ENCODE measurements around the gene NAV1.
"Not testable (repeated sequence)": the region's sequence is repeated elsewhere in the genome, so short reads cannot be mapped to it uniquely, and the experiment has no call there.

NAV1 gene

GRCh38 chr1:201573923-201574322 is 35.0 kb downstream of the NAV1 start:
- no peak for DNase-seq (ENCODE audit: low read depth, low spot score)
- Histone ChIP-seq H3K27ac (ENCODE audit: low read length) (no peak overlapping the region), H3K27me3 (ENCODE audit: control insufficient read depth, insufficient read depth, low read length) (no peaks in the 10 kb centered on the region), H3K36me3 (ENCODE audit: control insufficient read depth, insufficient read depth, low read length) (no peaks in the 10 kb centered on the region), H3K4me3 (ENCODE audit: low read length) (no peak overlapping the region), H3K9me3 (ENCODE audit: control insufficient read depth, insufficient read depth, low read length) (no peaks in the 10 kb centered on the region), H3K4me1 (ENCODE audit: control insufficient read depth, insufficient read depth, low read length) (no peaks in the 10 kb centered on the region)
- no CpG with 5 or more reads among the region's 6 CpGs for whole genome bisulfite sequencing (ENCODE audit: insufficient coverage, insufficient read length)

GRCh38 chr1:201575912-201576311 is 37.0 kb downstream of the NAV1 start:
- H3K4me1 ChIP-seq (ENCODE audit: control insufficient read depth, insufficient read depth, low read length), result no peaks in the 10 kb centered on the region
- no peaks in the 10 kb centered on the region for H3K36me3 ChIP-seq (ENCODE audit: control insufficient read depth, insufficient read depth, low read length)
- no peak for DNase-seq (ENCODE audit: low read depth, low spot score)
- no peak overlapping the region for H3K27ac ChIP-seq (ENCODE audit: low read length)
- H3K9me3 ChIP-seq (ENCODE audit: control insufficient read depth, insufficient read depth, low read length), result no peaks in the 10 kb centered on the region
- H3K27me3 ChIP-seq (ENCODE audit: control insufficient read depth, insufficient read depth, low read length), result no peaks in the 10 kb centered on the region
- H3K4me3 ChIP-seq (ENCODE audit: low read length), result no peak overlapping the region
- no CpG with 5 or more reads among the region's 3 CpGs for WGBS (ENCODE audit: insufficient coverage, insufficient read length)

DNA sequence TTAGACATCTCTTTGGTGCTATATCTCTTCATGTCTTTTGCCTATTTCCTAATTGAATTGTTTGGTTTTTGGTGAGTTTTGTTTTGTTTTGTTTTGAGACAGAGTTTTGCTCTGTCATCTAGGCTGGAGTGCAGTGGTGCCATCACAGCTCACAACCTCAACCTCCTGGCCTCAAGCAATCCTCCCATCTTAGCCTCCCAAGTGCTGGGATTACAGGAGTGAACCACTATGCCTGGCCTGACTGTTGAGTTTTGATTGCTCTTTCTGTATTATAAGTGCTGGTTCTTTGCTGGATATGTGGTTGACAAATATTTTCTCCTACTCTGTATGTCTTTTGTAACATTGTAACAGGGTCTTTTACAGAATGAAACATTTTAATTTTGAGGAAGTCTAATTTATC is 38.0 kb downstream of the NAV1 start:
- Histone ChIP-seq H3K27me3 (ENCODE audit: control insufficient read depth, insufficient read depth, low read length) (no peaks in the 10 kb centered on the region), H3K9me3 (ENCODE audit: control insufficient read depth, insufficient read depth, low read length) (no peaks in the 10 kb centered on the region)

GRCh38 chr1:201578008-201578888 is 39.3 kb downstream of the NAV1 start:
- DNase-seq (ENCODE audit: low read depth, low spot score), result no peak
- no peak overlapping the region for H3K27ac ChIP-seq (ENCODE audit: low read length)
- no CpG with 5 or more reads among the region's 5 CpGs for WGBS (ENCODE audit: insufficient coverage, insufficient read length)
- H3K4me3 ChIP-seq (ENCODE audit: low read length), result no peak overlapping the region
- no peaks in the 10 kb centered on the region for H3K9me3 ChIP-seq (ENCODE audit: control insufficient read depth, insufficient read depth, low read length)
- no peaks in the 10 kb centered on the region for H3K27me3 ChIP-seq (ENCODE audit: control insufficient read depth, insufficient read depth, low read length)
- no peaks in the 10 kb centered on the region for H3K36me3 ChIP-seq (ENCODE audit: control insufficient read depth, insufficient read depth, low read length)
- 0 out of 2 replicates have a peak, but pooled peaks cover 1% of the 10 kb centered on the region for H3K4me1 ChIP-seq (ENCODE audit: control insufficient read depth, insufficient read depth, low read length)

More for the DNA sequence above, 38.0 kb downstream of the NAV1 start:
- DNase-seq (ENCODE audit: low read depth, low spot score), result no peak
- Histone ChIP-seq H3K4me3 (ENCODE audit: low read length) (no peak overlapping the region), H3K27ac (ENCODE audit: low read length) (no peak overlapping the region), H3K36me3 (ENCODE audit: control insufficient read depth, insufficient read depth, low read length) (no peaks in the 10 kb centered on the region), H3K4me1 (ENCODE audit: control insufficient read depth, insufficient read depth, low read length) (no peaks in the 10 kb centered on the region)

DNA sequence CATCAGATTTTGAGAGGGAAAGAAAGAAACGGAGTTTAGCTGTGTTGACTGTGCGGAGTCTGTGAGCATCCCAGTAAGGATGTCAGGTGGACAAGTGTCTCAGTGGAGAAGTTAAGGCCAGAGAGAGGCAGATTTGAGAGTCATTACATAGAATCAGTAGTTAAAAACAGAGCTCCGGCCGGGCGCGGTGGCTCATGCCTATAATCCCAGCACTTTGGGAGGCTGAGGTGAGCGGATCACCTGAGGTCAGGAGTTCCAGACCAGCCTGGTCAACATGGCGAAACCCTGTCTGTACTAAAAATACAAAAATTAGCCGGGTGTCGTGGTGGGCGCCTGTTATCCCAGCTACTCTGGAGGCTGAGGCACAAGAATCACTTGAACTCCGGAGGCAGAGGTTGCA is 42.4 kb downstream of the NAV1 start:
- H3K4me1 ChIP-seq (ENCODE audit: control insufficient read depth, insufficient read depth, low read length); H3K27ac ChIP-seq (ENCODE audit: low read length); H3K4me3 ChIP-seq (ENCODE audit: low read length); H3K27me3 ChIP-seq (ENCODE audit: control insufficient read depth, insufficient read depth, low read length); H3K36me3 ChIP-seq (ENCODE audit: control insufficient read depth, insufficient read depth, low read length); H3K9me3 ChIP-seq (ENCODE audit: control insufficient read depth, insufficient read depth, low read length); DNase-seq (ENCODE audit: low read depth, low spot score): not testable (repeated sequence)
- WGBS (ENCODE audit: insufficient coverage, insufficient read length), result no CpG with 5 or more reads among the region's 12 CpGs

- no peaks in the 10 kb centered on the region for H3K9me3 ChIP-seq (ENCODE audit: control insufficient read depth, insufficient read depth, low read length)
- DNase-seq (ENCODE audit: low read depth, low spot score), result no peak
- no CpG with 5 or more reads among the region's 14 CpGs for WGBS (ENCODE audit: insufficient coverage, insufficient read length)
- no peaks in the 10 kb centered on the region for H3K36me3 ChIP-seq (ENCODE audit: control insufficient read depth, insufficient read depth, low read length)
- no peaks in the 10 kb centered on the region for H3K27me3 ChIP-seq (ENCODE audit: control insufficient read depth, insufficient read depth, low read length)
- no peak overlapping the region for H3K4me3 ChIP-seq (ENCODE audit: low read length)
- H3K4me1 ChIP-seq (ENCODE audit: control insufficient read depth, insufficient read depth, low read length), result 0 out of 2 replicates have a peak, but pooled peaks cover 1% of the 10 kb centered on the region
- H3K27ac ChIP-seq (ENCODE audit: low read length), result no peak overlapping the region
Measured at GRCh38 chr1:201582705-201583442, 43.9 kb downstream of the NAV1 start.

GRCh38 chr1:201583663-201584062 is 44.7 kb downstream of the NAV1 start:
- Histone ChIP-seq H3K27ac (ENCODE audit: low read length) (no peak overlapping the region), H3K9me3 (ENCODE audit: control insufficient read depth, insufficient read depth, low read length) (no peaks in the 10 kb centered on the region), H3K36me3 (ENCODE audit: control insufficient read depth, insufficient read depth, low read length) (no peaks in the 10 kb centered on the region), H3K4me1 (ENCODE audit: control insufficient read depth, insufficient read depth, low read length) (0 out of 2 replicates have a peak, but pooled peaks cover 1% of the 10 kb centered on the region), H3K4me3 (ENCODE audit: low read length) (no peak overlapping the region), H3K27me3 (ENCODE audit: control insufficient read depth, insufficient read depth, low read length) (no peaks in the 10 kb centered on the region)
- no peak for DNase-seq (ENCODE audit: low read depth, low spot score)
- no CpG with 5 or more reads among the region's 3 CpGs for WGBS (ENCODE audit: insufficient coverage, insufficient read length)

GRCh38 chr1:201584471-201585092 is 45.7 kb downstream of the NAV1 start:
- H3K27ac ChIP-seq (ENCODE audit: low read length), result no peak overlapping the region
- no CpG with 5 or more reads among the region's 6 CpGs for WGBS (ENCODE audit: insufficient coverage, insufficient read length)
- no peaks in the 10 kb centered on the region for H3K27me3 ChIP-seq (ENCODE audit: control insufficient read depth, insufficient read depth, low read length)
- no peaks in the 10 kb centered on the region for H3K36me3 ChIP-seq (ENCODE audit: control insufficient read depth, insufficient read depth, low read length)
- H3K4me3 ChIP-seq (ENCODE audit: low read length), result no peak overlapping the region
- H3K9me3 ChIP-seq (ENCODE audit: control insufficient read depth, insufficient read depth, low read length), result no peaks in the 10 kb centered on the region
- DNase-seq (ENCODE audit: low read depth, low spot score), result no peak
- H3K4me1 ChIP-seq (ENCODE audit: control insufficient read depth, insufficient read depth, low read length), result 0 out of 2 replicates have a peak, but pooled peaks cover 1% of the 10 kb centered on the region

- H3K27me3 ChIP-seq (ENCODE audit: control insufficient read depth, insufficient read depth, low read length), result no peaks in the 10 kb centered on the region
- no peaks in the 10 kb centered on the region for H3K9me3 ChIP-seq (ENCODE audit: control insufficient read depth, insufficient read depth, low read length)
- H3K4me1 ChIP-seq (ENCODE audit: control insufficient read depth, insufficient read depth, low read length), result 0 out of 2 replicates have a peak, but pooled peaks cover 1% of the 10 kb centered on the region
- H3K27ac ChIP-seq (ENCODE audit: low read length), result no peak overlapping the region
- H3K4me3 ChIP-seq (ENCODE audit: low read length), result no peak overlapping the region
- no CpG with 5 or more reads among the region's 3 CpGs for WGBS (ENCODE audit: insufficient coverage, insufficient read length)
- no peaks in the 10 kb centered on the region for H3K36me3 ChIP-seq (ENCODE audit: control insufficient read depth, insufficient read depth, low read length)
- DNase-seq (ENCODE audit: low read depth, low spot score), result no peak
Measured at GRCh38 chr1:201585093-201585483, 46.2 kb downstream of the NAV1 start.

DNA sequence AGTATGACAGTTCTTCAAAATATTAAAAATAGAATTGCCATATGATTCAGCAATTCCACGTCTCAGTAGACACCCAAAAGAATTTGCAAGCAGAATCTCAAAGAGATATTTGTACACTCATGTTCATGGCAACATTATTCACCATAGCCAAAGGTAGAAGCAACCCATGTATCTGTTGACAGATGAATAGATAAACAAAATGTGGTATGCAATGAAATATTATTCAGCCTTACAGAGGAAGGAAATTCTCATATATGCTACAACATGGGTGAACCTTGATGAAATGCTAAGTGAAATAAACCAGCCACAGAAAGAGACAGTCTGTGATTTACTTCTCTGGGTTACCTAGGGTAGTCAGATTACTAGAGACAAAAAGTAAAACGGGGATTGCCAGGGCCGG is 47.0 kb downstream of the NAV1 start:
- no peak for DNase-seq (ENCODE audit: low read depth, low spot score)
- no peak overlapping the region for H3K27ac ChIP-seq (ENCODE audit: low read length)

More for the DNA sequence above, 47.0 kb downstream of the NAV1 start:
- H3K4me1 ChIP-seq (ENCODE audit: control insufficient read depth, insufficient read depth, low read length), result peaks cover 5% of the 10 kb centered on the region; the same call in 1 of the 2 replicates
- H3K9me3 ChIP-seq (ENCODE audit: control insufficient read depth, insufficient read depth, low read length), result no peaks in the 10 kb centered on the region
- H3K36me3 ChIP-seq (ENCODE audit: control insufficient read depth, insufficient read depth, low read length), result no peaks in the 10 kb centered on the region
- WGBS (ENCODE audit: insufficient coverage, insufficient read length), result no CpG with 5 or more reads among the region's 3 CpGs
- H3K27me3 ChIP-seq (ENCODE audit: control insufficient read depth, insufficient read depth, low read length), result no peaks in the 10 kb centered on the region
- no peak overlapping the region for H3K4me3 ChIP-seq (ENCODE audit: low read length)
